ENCODE measurements around the gene VPS72.
"Not testable (repeated sequence)": the region's sequence is repeated elsewhere in the genome, so short reads cannot be mapped to it uniquely, and the experiment has no call there.

Gene VPS72

GRCh38 chr1:151189637-151190445 is at the start of gene VPS72:
TSS of gene VPS72 (minus strand) at chr1:151190197. CDS start at chr1:151190121, 76 bp downstream.
- DNase-seq = peak; percentile 77 to 85 (median 82)

DNA sequence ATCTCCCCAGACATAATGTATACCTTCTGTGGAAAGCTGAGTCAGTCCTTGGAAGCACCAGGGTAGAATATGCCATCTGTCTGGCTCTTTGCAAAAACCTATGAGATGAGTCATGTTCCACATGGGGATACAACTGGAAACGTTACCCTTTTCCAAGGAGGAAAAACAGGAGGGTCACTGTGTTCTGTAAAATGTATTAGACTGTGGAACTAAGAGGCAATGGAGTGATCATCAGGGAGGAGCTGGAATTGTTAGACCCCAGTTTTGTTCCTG is 48.4 kb upstream of the VPS72 start:
- no peak for DNase-seq

DNA sequence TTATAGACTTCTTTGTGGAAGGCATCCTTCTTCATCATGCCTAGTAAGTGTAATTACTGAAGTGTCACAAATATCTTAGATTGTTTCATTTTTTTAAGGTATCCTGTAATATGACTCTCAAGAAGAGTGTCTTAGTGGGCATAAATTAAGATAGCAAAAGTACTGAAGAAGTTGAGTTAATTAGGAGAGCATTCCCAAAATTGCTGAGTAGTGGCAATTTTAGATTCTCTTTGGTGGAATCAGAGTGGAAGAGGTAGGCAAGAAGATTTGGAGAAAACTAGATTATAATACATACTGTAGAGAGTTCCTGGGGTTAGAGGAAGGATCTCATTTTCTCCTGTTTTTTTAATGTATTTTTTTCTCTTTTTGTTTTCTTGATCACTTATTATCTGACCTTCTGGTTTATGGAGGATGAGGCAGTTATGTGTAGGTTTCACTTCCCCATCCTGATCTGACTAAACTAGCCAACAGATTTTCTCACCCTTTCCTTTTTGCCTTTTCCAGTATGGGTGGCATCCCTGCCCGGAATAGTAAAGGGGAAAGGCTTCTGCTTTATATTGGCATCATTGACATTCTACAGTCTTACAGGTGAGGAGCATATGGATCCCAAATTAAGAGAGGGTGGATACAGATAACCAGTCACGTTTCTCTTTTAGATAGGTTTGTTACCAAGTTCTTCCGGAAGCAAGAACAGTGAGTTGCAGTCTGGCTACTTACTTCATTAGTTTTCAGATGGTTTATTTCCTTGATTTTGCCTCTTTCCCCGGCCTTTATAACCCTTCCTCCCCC is 47.9 kb upstream of the VPS72 start:
- DNase-seq = no peak

DNA sequence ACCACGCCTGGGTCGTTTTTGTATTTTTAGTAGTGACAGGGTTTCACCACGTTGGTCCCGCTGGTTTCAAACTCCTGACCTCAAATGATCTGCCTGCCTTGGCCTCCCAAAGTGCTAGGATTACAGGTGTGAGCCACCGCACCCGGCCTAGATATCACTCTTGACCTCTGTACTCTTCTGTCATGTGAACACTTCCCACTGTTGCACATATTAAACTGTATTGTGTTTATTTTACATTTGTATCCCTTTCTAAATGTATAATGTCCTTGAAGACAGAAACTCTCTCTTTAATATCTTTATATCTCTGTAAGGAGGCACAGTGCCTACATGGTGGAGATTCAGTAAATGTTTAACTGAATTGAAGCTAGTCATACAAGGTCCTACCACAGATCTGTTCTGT is 45.2 kb upstream of the VPS72 start:
- no peak for DNase-seq

DNA sequence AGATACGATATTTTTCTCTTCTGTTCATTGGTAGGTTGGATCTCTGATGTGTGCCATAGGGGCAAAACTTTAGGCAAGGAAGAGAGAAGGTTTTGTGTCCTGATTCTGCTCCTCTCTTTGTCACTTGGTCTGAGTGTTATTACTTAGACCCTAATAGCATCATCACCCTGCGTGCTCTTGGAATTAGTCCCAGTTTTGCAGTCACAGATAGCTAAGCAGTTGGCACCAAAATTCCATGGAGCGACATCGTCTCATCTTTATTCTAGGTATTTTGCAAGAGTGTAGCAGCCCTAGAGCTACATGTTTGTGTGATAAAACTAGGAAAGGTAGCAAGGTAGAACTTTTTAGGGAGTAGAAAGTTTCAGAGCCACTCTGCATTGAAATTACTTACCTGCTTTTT is 32.1 kb upstream of the VPS72 start:
- no peak for DNase-seq

DNA sequence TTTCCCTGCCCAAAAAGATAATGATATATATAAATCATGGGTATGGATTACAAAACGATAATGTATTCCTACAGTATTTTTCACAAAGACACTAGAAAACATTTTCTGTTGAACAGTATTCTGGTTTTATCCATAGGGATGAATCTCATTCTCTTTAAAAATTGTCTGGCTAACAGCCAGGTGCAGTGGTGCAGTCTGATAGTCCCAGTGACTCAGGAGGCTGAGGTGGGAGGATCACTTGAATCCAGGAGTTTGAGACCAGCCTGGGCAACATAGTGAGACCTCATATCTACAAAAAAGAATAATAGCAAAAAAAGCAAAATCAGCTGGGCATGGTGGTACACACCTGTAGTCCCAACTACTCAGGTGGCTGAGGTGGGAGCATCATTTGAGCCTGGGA is 31.6 kb upstream of the VPS72 start:
- DNase-seq = no peak

- DNase-seq = no peak
Measured at GRCh38 chr1:151213560-151213959, 23.6 kb upstream of the VPS72 start.

DNA sequence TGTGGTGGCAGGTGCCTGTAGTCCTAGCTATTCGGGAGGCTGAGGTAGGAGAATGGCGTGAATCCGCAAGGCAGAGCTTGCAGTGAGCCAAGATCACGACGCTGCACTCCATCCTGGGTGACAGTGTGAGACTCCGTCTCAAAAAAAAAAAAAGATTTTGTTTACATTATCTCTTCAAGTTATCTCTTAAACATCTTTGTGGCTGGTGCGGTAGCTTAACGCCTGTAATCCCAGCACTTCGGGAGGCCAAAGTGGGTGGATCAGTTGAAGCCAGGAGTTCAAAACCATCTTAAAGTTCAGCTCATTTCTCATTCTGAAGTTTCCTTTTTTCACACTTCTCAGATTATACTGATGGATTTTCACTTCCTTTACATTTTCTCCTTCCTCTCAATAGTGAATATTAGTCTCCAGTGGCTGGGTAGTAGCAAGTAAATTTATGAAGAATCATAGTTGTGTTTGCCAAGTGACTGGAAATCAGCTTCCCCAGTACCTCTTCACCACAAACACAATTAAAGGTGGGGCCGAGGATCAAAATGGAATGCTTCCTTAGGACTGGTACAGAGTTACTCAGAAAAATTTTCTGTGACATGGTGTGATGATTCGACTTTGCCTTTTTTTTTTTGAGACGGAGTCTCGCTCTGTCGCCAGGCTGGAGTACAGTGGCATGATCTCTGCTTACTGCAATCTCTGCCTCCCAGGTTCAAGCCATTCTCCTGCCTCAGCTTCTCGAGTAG is 22.1 kb upstream of the VPS72 start:
- DNase-seq = peak in 1 of 6 experiments; percentile 7

DNA sequence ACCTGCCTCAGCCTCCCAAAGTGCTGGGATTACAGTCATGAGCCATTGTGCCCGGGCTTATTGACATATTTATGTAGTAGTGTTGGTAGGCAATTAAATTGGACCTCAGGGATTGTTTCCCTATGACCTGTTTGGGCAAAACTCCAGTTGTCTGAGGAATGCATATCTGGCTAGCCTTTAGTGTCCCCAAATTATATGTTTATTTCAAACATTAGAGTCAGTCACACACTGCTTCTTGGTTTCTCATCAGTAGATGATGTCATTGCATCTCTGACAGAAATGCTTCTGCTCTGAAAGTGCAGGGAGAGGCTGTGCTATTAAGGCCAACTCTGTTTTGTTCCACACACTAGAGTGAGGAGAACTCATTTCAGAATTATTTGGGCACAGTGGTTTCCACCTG is 20.8 kb upstream of the VPS72 start:
- DNase-seq = no peak

GRCh38 chr1:151205381-151205965 is 15.5 kb upstream of the VPS72 start:
- not testable (repeated sequence) for DNase-seq

DNA sequence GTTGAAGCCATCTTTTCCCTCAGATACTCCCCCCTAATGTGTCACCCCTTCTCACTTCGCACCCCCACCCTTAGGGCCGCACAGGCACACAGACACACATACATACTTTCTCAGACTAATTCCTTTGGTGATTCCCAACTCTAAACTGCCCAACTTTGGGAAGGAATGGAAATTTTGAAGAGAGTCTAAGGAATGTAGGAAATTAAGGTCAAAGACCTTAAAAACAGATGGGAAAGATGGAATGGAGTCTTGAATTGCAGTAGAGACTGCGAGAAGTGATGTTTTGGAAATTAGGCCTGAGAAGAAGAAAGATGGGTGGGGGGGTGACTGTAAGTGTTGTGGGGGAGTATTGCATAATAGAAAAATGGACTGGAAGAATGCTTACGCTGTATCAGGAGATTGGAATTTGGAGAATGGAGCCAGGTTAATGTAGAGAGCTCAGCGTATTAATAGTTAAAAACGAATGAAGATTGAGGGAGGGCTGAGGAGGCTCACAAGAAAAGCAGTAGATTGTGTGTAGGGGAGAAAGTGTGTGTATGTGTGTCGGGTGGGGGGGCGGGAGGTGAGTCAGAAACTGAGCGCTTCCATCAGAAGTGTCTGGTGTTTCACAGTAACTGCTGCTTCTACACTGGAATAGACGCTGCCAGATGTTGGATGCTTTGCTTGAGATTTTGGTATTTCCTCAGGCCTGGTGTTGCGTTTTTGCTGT is 10.0 kb upstream of the VPS72 start:
- peak in 2 of 6 experiments; percentile 3 to 4 for DNase-seq

- peak; percentile 96 to 99 (median 97) for DNase-seq
Measured at GRCh38 chr1:151198254-151199127, 8.5 kb upstream of the VPS72 start, which contains the start of gene PIP5K1A. TSS of gene PIP5K1A (plus strand) at chr1:151198552. CDS start at chr1:151198997, 445 bp downstream.

- DNase-seq = no peak
Measured at GRCh38 chr1:151197863-151198253, 7.9 kb upstream of the VPS72 start.

DNA sequence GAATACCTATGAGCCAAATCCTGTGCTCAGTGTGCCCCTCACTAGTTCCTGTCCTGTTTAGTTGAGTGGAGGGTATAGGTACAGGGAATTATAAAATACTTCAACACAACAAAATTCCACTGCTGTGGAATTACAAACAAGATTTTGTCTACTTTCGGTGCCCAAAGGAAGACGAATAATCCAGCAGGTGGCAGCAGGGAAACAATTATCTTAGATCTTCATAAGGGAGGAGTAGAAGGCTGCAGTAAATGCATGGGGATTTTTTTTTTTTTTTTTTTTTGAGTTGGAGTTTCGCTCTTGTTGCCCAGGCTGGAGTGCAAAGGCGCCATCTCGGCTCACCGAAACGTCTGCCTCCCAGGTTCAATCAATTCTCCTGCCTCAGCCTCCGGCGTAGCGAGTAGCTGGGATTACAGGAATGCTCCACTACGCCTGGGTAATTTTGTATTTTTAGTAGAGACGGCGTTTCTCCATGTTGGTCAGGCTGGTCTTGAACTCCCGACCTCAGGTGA is 6.3 kb upstream of the VPS72 start:
- DNase-seq = peak in 5 of 6 experiments; percentile 30 to 68 (median 52)

DNA sequence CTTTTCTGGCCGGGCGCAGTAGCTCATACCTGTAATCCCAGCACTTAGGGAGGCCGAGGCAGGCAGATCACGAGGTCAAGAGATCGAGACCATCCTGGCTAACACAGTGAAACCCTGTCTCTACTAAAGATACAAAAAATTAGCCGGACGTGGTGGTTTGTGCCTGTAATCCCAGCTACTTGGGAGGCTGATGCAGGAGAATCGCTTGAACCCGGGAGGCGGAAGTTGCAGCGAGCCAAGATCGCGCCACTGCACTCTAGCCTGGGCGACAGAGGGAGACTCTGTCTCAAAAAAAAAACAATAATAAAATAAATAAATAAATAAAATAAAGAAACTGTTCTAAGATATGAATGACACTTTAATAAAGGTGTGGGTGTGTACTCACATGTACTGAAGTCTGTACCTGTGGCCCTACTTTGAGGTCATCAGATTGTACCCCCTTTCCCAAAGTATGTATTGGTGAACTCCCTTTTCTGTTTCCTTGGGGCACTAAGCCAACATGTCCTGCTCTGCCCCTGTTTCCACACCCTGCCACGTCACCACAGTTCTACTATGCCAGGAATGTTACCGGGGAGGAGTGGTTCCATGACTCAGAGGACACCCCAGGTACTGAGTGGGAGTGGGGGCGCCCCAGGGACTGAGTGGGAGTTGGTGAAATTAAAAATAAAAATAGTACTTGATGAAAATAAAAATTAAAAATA is 5.0 kb upstream of the VPS72 start:
- not testable (repeated sequence) for DNase-seq

- DNase-seq = no peak
Measured at GRCh38 chr1:151193856-151194255, 3.9 kb upstream of the VPS72 start.

DNA sequence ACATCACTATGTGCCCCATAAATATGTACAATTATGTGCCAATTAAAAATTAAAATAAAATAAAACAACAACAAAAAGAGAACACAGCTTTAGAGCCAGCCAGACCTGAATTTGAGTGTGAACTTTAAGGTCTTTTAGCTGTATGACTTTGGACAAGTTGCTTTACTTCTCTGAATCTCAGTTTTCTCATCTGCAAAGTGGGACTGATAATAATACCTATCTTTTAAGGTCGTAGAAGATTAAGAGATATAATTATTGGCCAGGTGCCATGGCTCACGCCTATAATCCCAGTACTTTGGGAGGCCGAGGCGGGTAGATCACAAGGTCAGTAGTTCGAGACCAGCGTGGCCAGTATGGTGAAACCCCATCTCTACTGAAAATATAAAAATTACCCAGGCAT is 3.3 kb upstream of the VPS72 start:
- DNase-seq = no peak

DNA sequence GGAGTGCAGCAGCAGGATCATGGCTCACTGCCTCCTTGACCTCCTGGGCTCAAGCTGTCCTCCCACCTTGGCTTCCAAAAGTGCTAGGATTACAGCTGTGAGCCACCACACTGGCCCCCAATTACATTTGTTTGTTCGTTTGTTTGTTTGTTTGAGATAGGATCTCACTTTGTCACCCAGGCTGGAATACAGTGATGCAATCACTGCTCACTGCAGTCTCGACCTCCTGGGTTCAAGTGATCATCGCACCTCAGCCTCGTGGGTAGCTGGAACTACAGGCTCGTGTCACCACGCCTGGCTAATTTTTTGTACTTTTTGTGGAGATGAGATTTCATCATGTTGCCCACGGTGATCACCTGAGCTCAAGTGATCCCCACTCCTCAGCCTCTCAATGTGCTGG is 2.0 kb upstream of the VPS72 start:
- no peak for DNase-seq

- DNase-seq = not testable (repeated sequence)
Measured at GRCh38 chr1:151188667-151189066, 1.3 kb downstream of the VPS72 start.

- no peak for DNase-seq
Measured at GRCh38 chr1:151187205-151187604, 2.8 kb downstream of the VPS72 start.

DNA sequence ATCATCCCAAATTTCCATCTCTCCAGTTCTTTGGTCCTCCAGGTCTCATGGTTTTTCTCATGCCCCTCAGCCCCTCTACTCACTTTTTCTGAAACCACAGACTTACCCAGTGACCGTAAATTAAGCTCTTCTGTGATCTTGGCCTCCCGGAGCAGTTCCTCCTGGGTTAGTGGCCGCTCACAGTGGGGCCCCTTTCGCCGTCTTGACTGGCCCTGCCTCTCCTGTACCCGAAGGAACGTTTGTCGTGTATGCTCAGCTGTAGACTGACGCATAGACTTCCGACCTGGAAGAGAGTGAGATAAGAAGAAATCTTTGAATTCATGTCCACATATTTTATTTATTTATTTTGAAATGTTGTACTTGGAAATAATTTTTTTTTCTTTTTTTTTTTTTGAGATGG is 5.8 kb downstream of the VPS72 start:
- no peak for DNase-seq

Measured in stimulated activated naive CD4-positive, alpha-beta T cell (primary cell).